GM13977 (cell line): Measurements from ENCODE around the gene AATK.

Experiments used
- DNase-seq: peaks from one replicate; pipeline ENCODE4 v3.0.0; 2012; ENCODE audit warnings: low spot score
- in situ Hi-C: fragments of 300-500 bp; cut with MboI; formaldehyde crosslinking; loops from one replicate; pipeline ENCODE4 v1.12.0; 2022; ENCODE audit warnings: low sequenced_read_pairs, low pct_unique_long_range_greater_than_20kb, mixed read lengths, inconsistent platforms; ENCODE audit not compliant: unreplicated experiment
- TF ChIP-seq, protein P1 (sequence below): IDR thresholded peaks from 2 replicates; pipeline ENCODE4 v1.5.1; 2012; ENCODE audit warnings: mild to moderate bottlenecking, control low read depth; ENCODE audit not compliant: insufficient read depth; ENCODE audit errors: extremely low read depth, missing control alignments

Gene AATK

DNA sequence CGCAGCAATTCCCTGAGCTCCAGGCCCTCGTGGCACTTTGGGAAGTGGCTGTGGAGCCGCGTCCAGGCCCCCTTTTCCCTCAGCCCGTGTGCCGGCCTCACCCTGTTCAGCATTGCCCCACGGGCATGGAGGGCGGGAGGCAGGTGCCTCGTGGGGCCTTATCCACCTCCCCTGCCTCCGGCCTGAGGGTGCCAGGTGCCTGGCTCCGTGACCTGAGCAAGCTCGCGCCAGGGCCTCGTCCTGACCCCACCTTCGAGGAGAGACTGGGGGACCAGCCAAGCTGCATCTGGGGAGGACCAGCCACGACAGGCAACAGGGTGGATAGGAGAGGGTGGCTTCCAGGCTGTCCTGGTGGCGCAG, 27.0 kb upstream of the AATK start:
- TF ChIP-seq, protein P1, sequence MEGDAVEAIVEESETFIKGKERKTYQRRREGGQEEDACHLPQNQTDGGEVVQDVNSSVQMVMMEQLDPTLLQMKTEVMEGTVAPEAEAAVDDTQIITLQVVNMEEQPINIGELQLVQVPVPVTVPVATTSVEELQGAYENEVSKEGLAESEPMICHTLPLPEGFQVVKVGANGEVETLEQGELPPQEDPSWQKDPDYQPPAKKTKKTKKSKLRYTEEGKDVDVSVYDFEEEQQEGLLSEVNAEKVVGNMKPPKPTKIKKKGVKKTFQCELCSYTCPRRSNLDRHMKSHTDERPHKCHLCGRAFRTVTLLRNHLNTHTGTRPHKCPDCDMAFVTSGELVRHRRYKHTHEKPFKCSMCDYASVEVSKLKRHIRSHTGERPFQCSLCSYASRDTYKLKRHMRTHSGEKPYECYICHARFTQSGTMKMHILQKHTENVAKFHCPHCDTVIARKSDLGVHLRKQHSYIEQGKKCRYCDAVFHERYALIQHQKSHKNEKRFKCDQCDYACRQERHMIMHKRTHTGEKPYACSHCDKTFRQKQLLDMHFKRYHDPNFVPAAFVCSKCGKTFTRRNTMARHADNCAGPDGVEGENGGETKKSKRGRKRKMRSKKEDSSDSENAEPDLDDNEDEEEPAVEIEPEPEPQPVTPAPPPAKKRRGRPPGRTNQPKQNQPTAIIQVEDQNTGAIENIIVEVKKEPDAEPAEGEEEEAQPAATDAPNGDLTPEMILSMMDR = no peak
- DNase-seq = peak; percentile 45
- in situ Hi-C loops = no loop called here

DNA sequence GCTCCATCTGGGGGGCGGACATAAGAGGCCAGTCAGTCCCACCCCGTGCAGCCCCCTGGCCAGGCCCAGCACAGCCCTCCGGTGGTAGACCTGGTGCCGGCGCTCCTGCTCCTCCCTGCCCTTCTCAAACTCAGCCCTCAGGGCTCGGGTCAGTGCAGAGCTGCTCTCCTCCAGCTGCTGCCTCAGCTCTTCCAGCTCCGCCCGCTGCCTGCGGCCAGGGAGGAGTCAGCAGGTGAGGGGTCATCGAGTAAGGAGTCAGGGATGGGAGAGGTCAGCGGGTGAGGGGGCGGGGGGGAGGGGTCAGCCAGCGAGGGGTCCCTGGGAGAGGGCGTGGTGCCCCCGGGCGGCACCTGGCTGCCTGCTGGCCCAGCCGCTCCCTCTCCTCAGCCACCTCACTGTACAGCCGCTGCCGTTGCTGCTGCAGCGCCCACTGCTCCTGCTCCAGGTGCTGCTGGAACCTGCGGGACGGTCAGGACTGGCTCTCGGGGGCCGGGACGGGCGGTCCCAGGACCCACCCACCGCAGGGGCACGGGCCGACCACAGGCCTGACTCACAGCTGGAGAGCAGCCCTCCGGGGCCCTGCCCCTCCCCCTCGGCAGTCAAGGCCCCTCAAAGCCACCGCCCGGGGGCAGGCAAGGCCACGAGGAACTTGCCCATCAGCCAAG, 26.5 kb upstream of the AATK start:
- in situ Hi-C loops = no loop called here
- DNase-seq = peak; percentile 39
- TF ChIP-seq, protein P1 = no peak

DNA sequence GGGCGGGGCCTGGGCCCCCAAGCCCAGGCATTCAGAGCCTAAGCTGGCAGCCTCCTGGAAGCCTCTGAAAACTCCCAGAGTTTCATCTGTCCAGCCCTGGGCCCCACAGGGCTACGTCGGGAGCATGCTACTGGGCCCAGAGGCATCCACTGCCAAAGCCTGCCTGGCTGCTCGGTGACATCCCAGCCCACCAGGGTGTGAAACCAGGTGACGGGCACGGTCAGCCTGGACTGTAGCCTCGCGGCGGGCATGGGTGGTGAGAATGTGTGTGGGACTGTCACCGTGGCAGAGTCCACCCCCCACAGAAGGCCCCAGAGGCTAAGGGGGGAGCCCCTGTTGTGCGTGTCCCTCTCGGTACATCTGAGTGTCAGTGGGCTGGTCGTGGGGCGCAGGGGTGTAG, 25.6 kb upstream of the AATK start:
- in situ Hi-C loops = no loop called here

DNA sequence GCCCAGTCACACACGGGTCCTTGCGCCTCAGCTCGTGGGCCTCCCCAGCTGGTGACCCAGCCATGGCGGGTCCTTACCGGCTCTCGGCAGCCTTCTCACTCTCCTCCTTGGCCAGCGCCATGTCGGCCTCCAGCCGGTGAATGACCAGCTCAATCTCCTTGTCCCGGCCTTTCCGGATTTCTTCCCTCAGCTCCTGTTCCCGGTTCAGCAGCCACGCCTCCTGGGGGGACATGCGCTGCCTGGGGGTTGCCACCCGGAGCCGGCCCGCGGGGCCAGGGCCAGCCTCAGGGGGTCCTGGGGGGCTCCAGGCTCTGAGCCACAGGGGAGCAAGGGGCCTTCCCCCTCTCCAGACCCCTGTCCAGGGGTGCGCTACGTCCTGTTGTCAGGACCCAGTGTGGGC, 25.1 kb upstream of the AATK start:
- in situ Hi-C loops = no loop called here
- no peak for DNase-seq
- TF ChIP-seq, protein P1 = no peak

More for the DNA sequence above, 25.6 kb upstream of the AATK start:
- DNase-seq = no peak
- TF ChIP-seq, protein P1 = no peak

DNA sequence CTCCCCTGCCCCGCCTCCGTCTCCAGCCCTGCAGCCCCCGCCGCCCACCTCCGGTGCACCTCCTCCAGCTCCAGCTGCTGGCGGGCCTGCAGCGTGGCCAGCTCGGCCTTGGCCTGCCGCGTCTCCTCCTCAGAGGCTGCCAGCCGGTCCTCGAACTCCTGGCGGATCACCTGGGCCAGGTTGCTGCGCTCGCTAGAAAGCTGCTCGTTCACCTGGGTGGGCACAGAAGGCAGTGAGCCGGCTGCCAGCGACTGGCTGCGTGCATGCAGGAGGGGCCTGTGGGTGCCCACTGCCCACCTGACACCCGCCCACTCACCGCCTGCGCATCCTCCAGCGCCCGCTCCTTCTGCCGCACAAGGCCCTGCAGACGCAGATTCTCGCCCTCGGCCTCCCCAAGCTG, 24.6 kb upstream of the AATK start:
- TF ChIP-seq, protein P1 = no peak
- in situ Hi-C loops = no loop called here
- no peak for DNase-seq

DNA sequence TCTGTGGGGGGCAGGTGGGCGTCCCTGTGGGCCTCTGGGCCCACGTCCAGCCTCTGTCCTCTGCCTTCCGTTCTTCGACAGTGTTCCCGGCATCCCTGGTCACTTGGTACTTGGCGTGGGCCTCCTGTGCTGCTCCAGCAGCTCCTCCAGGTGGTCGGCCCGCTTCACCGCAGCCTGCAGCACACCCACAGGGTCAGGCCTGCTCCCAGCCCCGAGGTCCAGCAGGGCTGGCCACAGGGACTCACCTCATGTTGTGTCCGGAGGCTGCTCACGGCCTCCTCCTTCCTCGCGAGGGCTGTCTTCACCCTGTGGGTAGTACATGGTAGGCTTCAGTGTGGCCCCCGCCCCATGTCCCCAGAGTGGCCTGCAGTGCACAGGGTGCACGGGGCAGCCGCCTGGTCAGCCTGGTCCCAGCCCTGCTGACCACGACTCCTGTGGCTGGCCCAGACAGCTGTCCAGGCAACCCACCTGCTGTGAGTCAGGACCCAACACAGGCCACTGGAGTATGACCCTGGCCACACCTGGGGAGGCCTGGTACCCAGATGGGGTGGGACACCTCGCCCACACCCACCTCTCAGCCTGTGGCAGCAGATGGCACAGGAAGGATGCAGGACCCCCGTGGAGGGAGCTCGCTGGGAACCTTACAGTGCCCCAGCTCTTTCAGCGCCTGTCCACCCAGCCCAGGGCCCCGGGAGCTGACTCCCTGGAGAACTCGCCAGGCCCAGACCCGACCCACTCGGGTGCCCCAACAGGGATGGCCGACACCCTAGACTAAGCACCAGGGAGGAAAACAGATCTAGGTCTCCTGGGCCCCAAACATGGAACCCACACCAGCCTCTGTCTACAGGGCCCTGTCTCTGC, 23.9 kb upstream of the AATK start:
- DNase-seq = peak; percentile 42
- in situ Hi-C loops = no loop called here

More for the DNA sequence above, 23.9 kb upstream of the AATK start:
- TF ChIP-seq, protein P1 = no peak
